GM18951 (cell line): ENCODE data around the gene IL17RE.
A peak's percentile ranks its signal among the peaks of the same experiment; 100 is the strongest.
"Not testable (repeated sequence)": the region's sequence is repeated elsewhere in the genome, so short reads cannot be mapped to it uniquely, and the experiment has no call there.

Source experiments
- POLR2A ChIP-seq: IDR thresholded peaks from 4 replicates; pipeline ENCODE4 v1.6.1; 2011; ENCODE audit warnings: mild to moderate bottlenecking; ENCODE audit not compliant: insufficient read length, insufficient read depth; ENCODE audit errors: extremely low read depth
- in situ Hi-C: fragments of 300-500 bp; cut with MboI; formaldehyde crosslinking; loops from one replicate; pipeline ENCODE4 v1.12.0; 2022; ENCODE audit warnings: low sequenced_read_pairs, mixed read lengths, inconsistent platforms; ENCODE audit not compliant: unreplicated experiment

IL17RE gene

GRCh38 chr3:9918261-9919038, 15.8 kb downstream of the IL17RE start:
- in situ Hi-C loops = no loop called here
- TF ChIP-seq POLR2A = no peak

- TF ChIP-seq POLR2A = no peak
- in situ Hi-C loops = no loop called here
Measured at GRCh38 chr3:9928158-9928557, 25.5 kb downstream of the IL17RE start.

DNA sequence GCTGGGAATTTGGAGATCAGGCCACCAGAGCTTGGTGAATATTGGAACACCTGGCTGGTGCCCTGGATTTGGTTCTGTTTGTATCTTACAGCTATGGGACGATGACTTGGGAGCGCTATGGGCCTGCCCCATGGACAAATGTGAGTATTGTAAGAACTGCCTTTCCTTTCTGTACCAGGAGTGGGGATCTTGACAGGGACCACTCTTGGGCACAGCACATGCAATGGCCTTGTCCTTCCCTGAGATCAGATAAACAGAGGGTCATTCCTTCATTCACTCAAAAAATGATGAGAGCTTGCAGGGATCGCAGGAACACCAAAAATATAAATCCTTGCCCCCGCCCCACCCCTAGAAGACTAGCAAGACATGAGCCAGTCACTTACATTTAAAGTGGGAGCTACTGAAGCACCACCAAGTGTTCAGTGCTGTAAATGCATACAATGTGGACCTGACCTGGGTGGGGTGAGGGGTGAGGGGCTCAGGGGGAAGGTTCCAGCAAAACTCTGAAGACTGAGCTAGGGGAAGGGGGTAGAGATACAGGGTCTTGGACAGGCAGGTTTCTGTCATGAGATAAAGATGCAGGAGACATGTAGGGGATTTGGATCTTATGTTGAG, 28.3 kb downstream of the IL17RE start:
- TF ChIP-seq POLR2A = no peak
- in situ Hi-C loops = no loop called here

DNA sequence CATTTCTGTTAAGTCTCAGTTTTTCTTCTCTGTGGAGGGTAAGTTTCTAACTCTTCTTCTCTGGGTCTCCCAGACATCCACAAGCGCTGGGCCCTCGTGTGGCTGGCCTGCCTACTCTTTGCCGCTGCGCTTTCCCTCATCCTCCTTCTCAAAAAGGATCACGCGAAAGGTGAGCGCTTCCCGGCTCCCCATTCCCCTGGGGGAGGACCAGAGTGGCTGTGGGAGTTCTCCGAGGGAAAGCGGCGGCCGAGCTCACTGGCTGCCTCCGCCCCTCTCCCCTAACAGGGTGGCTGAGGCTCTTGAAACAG, 29.8 kb downstream of the IL17RE start:
- in situ Hi-C loops = no loop called here
- no peak for TF ChIP-seq POLR2A

DNA sequence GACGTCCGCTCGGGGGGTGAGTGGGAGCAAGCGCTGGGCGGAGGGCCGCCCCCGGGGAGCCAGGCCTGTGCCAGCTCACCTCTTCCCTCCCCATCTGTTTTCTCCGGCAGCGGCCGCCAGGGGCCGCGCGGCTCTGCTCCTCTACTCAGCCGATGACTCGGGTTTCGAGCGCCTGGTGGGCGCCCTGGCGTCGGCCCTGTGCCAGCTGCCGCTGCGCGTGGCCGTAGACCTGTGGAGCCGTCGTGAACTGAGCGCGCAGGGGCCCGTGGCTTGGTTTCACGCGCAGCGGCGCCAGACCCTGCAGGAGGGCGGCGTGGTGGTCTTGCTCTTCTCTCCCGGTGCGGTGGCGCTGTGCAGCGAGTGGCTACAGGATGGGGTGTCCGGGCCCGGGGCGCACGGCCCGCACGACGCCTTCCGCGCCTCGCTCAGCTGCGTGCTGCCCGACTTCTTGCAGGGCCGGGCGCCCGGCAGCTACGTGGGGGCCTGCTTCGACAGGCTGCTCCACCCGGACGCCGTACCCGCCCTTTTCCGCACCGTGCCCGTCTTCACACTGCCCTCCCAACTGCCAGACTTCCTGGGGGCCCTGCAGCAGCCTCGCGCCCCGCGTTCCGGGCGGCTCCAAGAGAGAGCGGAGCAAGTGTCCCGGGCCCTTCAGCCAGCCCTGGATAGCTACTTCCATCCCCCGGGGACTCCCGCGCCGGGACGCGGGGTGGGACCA, 30.4 kb downstream of the IL17RE start:
- peak; percentile 34 for TF ChIP-seq POLR2A
- in situ Hi-C loops = no loop called here

GRCh38 chr3:9933561-9934234, 31.1 kb downstream of the IL17RE start, which contains the start of gene CRELD1:
CRELD1 (plus strand) TSS chr3:9933834; CDS start chr3:9934439, 605 bp downstream.
- in situ Hi-C loops = no loop called here
- TF ChIP-seq POLR2A = peak; percentile 84

- in situ Hi-C loops = no loop called here
- no peak for TF ChIP-seq POLR2A
Measured at GRCh38 chr3:9934235-9934621, 31.6 kb downstream of the IL17RE start.

- no peak for TF ChIP-seq POLR2A
- in situ Hi-C loops = no loop called here
Measured at GRCh38 chr3:9934993-9935392, 32.3 kb downstream of the IL17RE start.

DNA sequence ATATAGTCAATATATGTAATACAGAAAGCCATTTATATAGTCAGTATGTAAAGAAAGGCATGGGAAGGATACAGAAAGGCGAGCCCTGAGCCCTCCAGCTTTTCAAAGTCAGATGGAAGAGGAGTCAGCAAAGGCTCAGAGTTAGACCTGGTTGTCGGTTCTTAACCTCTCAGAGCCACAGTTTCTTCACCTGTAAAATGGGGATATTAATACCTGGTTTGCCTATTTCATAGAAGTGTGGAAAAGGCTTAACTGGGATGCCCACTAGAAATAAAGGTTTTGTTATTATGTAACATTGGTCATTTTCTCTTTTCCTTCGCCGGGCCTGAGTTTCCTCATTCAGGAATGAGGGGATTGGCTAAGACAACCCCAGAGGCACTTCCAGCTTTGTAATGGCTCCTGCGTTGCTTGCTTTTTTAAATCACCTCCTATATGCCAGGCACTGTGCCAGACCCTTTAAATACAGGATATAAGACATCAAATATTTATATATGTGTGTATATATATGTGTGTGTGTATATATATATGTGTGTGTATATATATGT, 33.4 kb downstream of the IL17RE start:
- TF ChIP-seq POLR2A = no peak
- in situ Hi-C loops = no loop called here

DNA sequence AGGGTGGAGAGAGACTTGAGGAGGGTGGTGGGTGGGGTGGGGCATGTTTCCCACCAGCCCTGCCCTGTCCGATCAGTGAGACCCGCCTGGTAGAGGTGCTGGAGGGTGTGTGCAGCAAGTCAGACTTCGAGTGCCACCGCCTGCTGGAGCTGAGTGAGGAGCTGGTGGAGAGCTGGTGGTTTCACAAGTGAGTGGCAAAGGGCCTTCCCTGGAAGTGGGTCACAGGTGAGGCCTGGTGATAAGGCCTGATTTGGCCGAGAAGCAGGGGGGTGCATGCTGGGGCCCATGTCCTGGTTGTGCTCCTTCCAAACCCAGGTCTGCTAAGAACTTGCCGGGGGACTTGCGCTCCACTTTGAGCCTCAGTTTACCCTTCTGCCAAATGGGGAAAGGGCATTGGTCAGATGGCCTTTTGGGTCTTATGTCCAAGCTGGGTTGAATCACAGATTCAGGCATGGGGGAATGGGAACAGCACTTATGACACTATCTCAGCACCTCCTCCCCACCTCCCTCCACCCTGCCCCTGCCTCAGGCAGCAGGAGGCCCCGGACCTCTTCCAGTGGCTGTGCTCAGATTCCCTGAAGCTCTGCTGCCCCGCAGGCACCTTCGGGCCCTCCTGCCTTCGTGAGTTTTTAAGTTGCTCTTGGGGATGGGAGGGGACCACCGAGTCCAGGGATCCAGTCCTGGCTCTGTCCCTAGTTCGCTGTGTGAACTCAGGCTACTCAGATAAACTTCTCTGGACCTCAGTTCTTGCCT, 35.0 kb downstream of the IL17RE start:
- in situ Hi-C loops = no loop called here
- no peak for TF ChIP-seq POLR2A

GRCh38 chr3:9938966-9939365, 36.3 kb downstream of the IL17RE start:
- in situ Hi-C loops = no loop called here

DNA sequence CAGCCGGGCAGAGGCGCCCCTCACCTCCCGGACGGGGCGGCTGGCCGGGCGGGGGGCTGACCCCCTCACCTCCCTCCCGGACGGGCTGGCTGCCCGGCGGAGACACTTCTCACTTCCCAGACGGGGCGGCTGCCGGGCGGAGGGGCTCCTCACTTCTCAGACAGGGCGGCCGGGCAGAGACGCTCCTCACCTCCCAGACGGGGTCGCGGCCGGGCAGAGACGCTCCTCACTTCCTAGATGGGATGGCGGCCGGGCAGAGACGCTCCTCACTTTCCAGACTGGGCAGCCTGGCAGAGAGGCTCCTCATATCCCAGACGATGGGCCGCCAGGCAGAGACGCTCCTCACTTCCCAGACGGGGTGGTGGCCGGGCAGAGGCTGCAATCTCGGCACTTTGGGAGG, 37.3 kb downstream of the IL17RE start:
- in situ Hi-C loops = not testable (repeated sequence)

More at GRCh38 chr3:9938966-9939365, 36.3 kb downstream of the IL17RE start:
- no peak for TF ChIP-seq POLR2A

DNA sequence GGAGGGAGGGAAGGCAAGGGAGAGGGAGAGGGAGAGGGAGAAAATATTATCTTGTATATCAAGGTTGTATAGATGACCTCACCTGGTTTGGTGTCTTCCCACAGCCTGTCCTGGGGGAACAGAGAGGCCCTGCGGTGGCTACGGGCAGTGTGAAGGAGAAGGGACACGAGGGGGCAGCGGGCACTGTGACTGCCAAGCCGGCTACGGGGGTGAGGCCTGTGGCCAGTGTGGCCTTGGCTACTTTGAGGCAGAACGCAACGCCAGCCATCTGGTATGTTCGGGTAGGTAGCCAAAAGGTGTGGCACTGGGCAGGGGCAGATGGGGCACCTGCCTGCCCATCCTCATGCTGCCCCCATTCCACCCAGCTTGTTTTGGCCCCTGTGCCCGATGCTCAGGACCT, 38.1 kb downstream of the IL17RE start:
- in situ Hi-C loops = no loop called here
- TF ChIP-seq POLR2A = no peak

- in situ Hi-C loops = no loop called here
- no peak for TF ChIP-seq POLR2A
Measured at GRCh38 chr3:9942164-9942563, 39.5 kb downstream of the IL17RE start.
